Uterus (tissue), 2 donors: Measurements from ENCODE around the gene CEP112.

Experiments
- CTCF ChIP-seq, 4 experiments: fragments of 200-600 bp in 2 of 4; fragments of 450-650 bp in 2 of 4; sonication (generic) in 2 of 4; IDR thresholded peaks; one replicate each; pipeline ENCODE4 v1.5.1; 2016 to 2019; ENCODE audit warnings: antibody characterized with exemption in 4 of 4, mild to moderate bottlenecking in 2 of 4, moderate library complexity in 1 of 4
- POLR2A ChIP-seq, 2 donors: fragments of 450-650 bp; IDR thresholded peaks; one replicate each; pipeline ENCODE4 v1.6.1; 2016; ENCODE audit warnings: antibody characterized with exemption in 2 of 2, mild to moderate bottlenecking in 1 of 2, moderate library complexity in 1 of 2

GRCh38 chr17:65587534-65588180, 604.3 kb downstream of the CEP112 start:
- TF ChIP-seq POLR2A (IDR thresholded peaks at IDR 0.05), result no peak
- TF ChIP-seq CTCF (IDR thresholded peaks at IDR 0.05), result no peak
